ENCODE measurements around the gene PSMB2.

DNA sequence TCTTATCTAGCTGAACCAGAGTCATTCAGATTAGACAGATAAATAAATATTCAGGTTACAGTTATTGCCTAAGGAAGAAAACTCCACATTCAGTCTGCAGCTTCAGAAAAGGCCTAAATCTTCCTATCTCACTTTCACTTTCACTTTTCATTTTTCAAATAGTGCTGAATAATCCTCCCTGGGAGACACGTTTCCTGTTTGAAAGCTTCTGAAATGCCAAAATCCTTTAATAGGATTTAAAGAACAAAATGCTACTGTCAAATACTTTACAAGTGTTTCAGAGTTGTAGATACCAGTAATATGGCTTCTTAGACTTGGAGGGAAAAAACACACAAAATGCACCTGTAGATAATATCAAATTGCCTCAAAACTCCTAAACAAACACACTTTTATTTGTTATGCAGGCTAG is 3.9 kb downstream of the PSMB2 start:
- TF ChIP-seq EZH2 (IDR thresholded peaks at IDR 0.05; ENCODE audit: insufficient read depth, poor library complexity, severe bottlenecking): no peak
- no peak for TF ChIP-seq EZH2phosphoT487 (IDR thresholded peaks at IDR 0.05; ENCODE audit: insufficient read depth, low read depth)

All from GM23248 (cell line).